Endothelial cell of umbilical vein (primary cell): Measurements from ENCODE around the gene VWA5B2. TPM values are rescaled to one million over a fixed set of nuclear protein-coding genes. Genes with fewer than 3 reads are reported as not detected.

Experiments used
- BruUV-seq: library from RNA; stranded (reverse); fragments of 400-500 nt; replicated peaks from 2 replicates; lab custom pipeline; 2021; lab: Mats Ljungman, UMichigan
- CTCF ChIA-PET: fragments of 300-600, 350-600 bp; sonication (Branson Sonifier 250); formaldehyde crosslinking; loops from one replicate; lab custom pipeline; 2021; ENCODE audit warnings: antibody characterized with exemption, inconsistent platforms; lab: Charles Lee
- POLR2A ChIA-PET: fragments of 300-600, 350-600 bp; sonication (Branson Sonifier 250); formaldehyde crosslinking; loops from one replicate; lab custom pipeline; 2021; ENCODE audit warnings: antibody characterized with exemption, inconsistent platforms; lab: Charles Lee
- DNase-seq: peaks from one replicate; pipeline ENCODE4 v3.0.0-alpha.2; 2011; ENCODE audit warnings: low read depth, low spot score
- FAIRE-seq: peaks from 2 replicates; lab custom pipeline; 2011; peaks lifted over from hg19 to GRCh38; lab: Jason Lieb, UNC
- H2AFZ ChIP-seq: 2 replicates; pipeline ENCODE4 v1.6.0; 2012; ENCODE audit warnings: low read depth, low read length, control low read depth, inconsistent platforms
- H3K27ac ChIP-seq: 2 replicates; pipeline ENCODE4 v1.5.1; 2011; ENCODE audit warnings: low read depth, mild to moderate bottlenecking, control low read depth, low read length, moderate library complexity; ENCODE audit not compliant: insufficient read depth
- H3K27me3 ChIP-seq, 2 experiments: 2 replicates each; pipeline versions ENCODE4 v1.6.0 to v1.6.1; 2011; ENCODE audit warnings: low read length in 2 of 2, mixed read lengths in 1 of 2; ENCODE audit not compliant: control insufficient read depth in 2 of 2, insufficient read depth in 2 of 2
- H3K36me3 ChIP-seq, 2 experiments: 2 replicates in 1 of 2; 3 replicates in 1 of 2; pipeline ENCODE4 v1.5.1; 2011; ENCODE audit warnings: low read length in 2 of 2, mild to moderate bottlenecking in 1 of 2, moderate library complexity in 1 of 2; ENCODE audit not compliant: control insufficient read depth in 2 of 2, insufficient read depth in 2 of 2; ENCODE audit errors: extremely low read depth in 1 of 2
- H3K4me1 ChIP-seq: 3 replicates; pipeline ENCODE4 v1.5.1; 2011; ENCODE audit warnings: mild to moderate bottlenecking, low read length; ENCODE audit not compliant: control insufficient read depth, insufficient read depth; ENCODE audit errors: extremely low read depth
- H3K4me2 ChIP-seq: 2 replicates; pipeline ENCODE4 v1.6.1; 2011; ENCODE audit warnings: low read length, control low read depth, mixed read lengths; ENCODE audit not compliant: insufficient read depth
- H3K4me3 ChIP-seq, 3 experiments: fragments of 200-600 bp in 1 of 3; sonication (generic), shearing (Covaris generic) in 1 of 3; replicated peaks in 1 of 3; 2 replicates each; pipeline ENCODE4 v1.5.1; 2011 to 2016; ENCODE audit warnings: control low read depth in 3 of 3, low read length in 3 of 3, mild to moderate bottlenecking in 2 of 3, inconsistent platforms in 1 of 3, low read depth in 1 of 3, moderate library complexity in 1 of 3; ENCODE audit not compliant: insufficient read depth in 1 of 3
- H3K79me2 ChIP-seq: 2 replicates; pipeline ENCODE4 v1.6.0; 2012; ENCODE audit warnings: low read length, inconsistent platforms; ENCODE audit not compliant: control insufficient read depth, insufficient read depth
- H3K9ac ChIP-seq: replicated peaks from 2 replicates; pipeline ENCODE3; 2011; ENCODE audit warnings: low read length, control low read depth; ENCODE audit not compliant: insufficient read depth; ENCODE audit errors: extremely low read depth
- H3K9me1 ChIP-seq: replicated peaks from 3 replicates; pipeline ENCODE4 v1.6.0; 2011; ENCODE audit warnings: mild to moderate bottlenecking, low read length; ENCODE audit not compliant: control insufficient read depth, insufficient read depth; ENCODE audit errors: extremely low read depth
- H3K9me3 ChIP-seq: replicated peaks from 2 replicates; pipeline ENCODE4 v1.5.1; 2012; ENCODE audit warnings: low read length, inconsistent platforms; ENCODE audit not compliant: control insufficient read depth, insufficient read depth
- H4K20me1 ChIP-seq: replicated peaks from 2 replicates; pipeline ENCODE3; 2011; ENCODE audit warnings: mild to moderate bottlenecking, low read length; ENCODE audit not compliant: control insufficient read depth, insufficient read depth; ENCODE audit errors: extremely low read depth
- CTCF ChIP-seq, 2 donors: IDR thresholded peaks; 1 replicate in 1 of 2; 2 replicates in 1 of 2; pipeline ENCODE4 v1.5.1; 2011; ENCODE audit warnings: low read length in 2 of 2, mild to moderate bottlenecking in 2 of 2, moderate library complexity in 2 of 2, control low read depth in 1 of 2, inconsistent platforms in 1 of 2, low read depth in 1 of 2; ENCODE audit not compliant: insufficient read depth in 1 of 2; ENCODE audit errors: extremely low read depth in 1 of 2
- EZH2 ChIP-seq: IDR thresholded peaks from 2 replicates; pipeline ENCODE4 v1.6.1; 2012; ENCODE audit warnings: borderline replicate concordance, low read depth, mild to moderate bottlenecking, moderate library complexity, low read length, inconsistent platforms; ENCODE audit not compliant: severe bottlenecking
- FOS ChIP-seq: IDR thresholded peaks from 2 replicates; pipeline ENCODE4 v1.6.1; 2011; ENCODE audit warnings: mild to moderate bottlenecking, low read length, moderate library complexity, borderline replicate concordance; ENCODE audit not compliant: insufficient read depth
- GATA2 ChIP-seq: IDR thresholded peaks from 2 replicates; pipeline ENCODE4 v1.7.0; 2011; ENCODE audit warnings: low read depth, mild to moderate bottlenecking, moderate library complexity, mixed read lengths, low read length; ENCODE audit not compliant: insufficient read length, insufficient read depth
- JUN ChIP-seq: IDR thresholded peaks from 2 replicates; pipeline ENCODE4 v1.6.1; 2011; ENCODE audit warnings: borderline replicate concordance, low read depth; ENCODE audit not compliant: insufficient read length, insufficient read depth
- MYC ChIP-seq: IDR thresholded peaks from one replicate; pipeline ENCODE4 v1.6.1; 2011; ENCODE audit warnings: mild to moderate bottlenecking, low read depth, low read length
- POLR2A ChIP-seq: IDR thresholded peaks from 2 replicates; pipeline ENCODE4 v1.6.1; 2012; ENCODE audit warnings: low read depth, mild to moderate bottlenecking, control low read depth, low read length
- POLR2AphosphoS5 ChIP-seq: IDR thresholded peaks from 2 replicates; pipeline ENCODE4 v1.6.1; 2012; ENCODE audit warnings: low read depth, mild to moderate bottlenecking, control low read depth, low read length, moderate library complexity; ENCODE audit not compliant: insufficient read depth
- dilution Hi-C: fragments of 300-500 bp; cut with MboI; formaldehyde crosslinking; loops from one replicate; pipeline ENCODE4 v1.15.0; 2019; ENCODE audit warnings: low sequenced_read_pairs; ENCODE audit not compliant: extremely low pct_ligation_motif_present
- intact Hi-C: fragments of 100-400 bp; cut with micrococcal nuclease; formaldehyde crosslinking; loops from one replicate; pipeline ENCODE4 v1.10.0; 2022
- polyA plus RNA-seq, 4 experiments: library from polyadenylated mRNA; depleted of rRNA in 3 of 4; stranded (reverse) in 3 of 4; unstranded in 1 of 4; fragments of >200 nt; gene quantifications; 2 replicates each; pipeline versions ENCODE4 v1.2.1 to v1.2.3, GENCODE V29; 2011 to 2012; ENCODE audit warnings: missing spikeins in 1 of 4
- total RNA-seq: library from RNA; stranded (reverse); gene quantifications from 2 replicates; pipeline ENCODE4 v1.2.3, GENCODE V29; 2021
- TF ChIP-seq, protein P1 (sequence below): IDR thresholded peaks from 2 replicates; pipeline ENCODE4 v1.6.1; 2011; ENCODE audit not compliant: insufficient read depth, insufficient read length

VWA5B2 gene
- total and polyA plus RNA-seq, 2 donors (not counting 3 experiments of a cell fraction or from before 2014, with no cell fraction given) = 0.03 TPM; not detected in 1

- Histone ChIP-seq H3K9me3 (no peaks in the 10 kb centered on the region), H3K27me3 (peaks cover 4 to 6% of the 10 kb centered on the region in 2 experiments), H2AFZ (no peak overlapping the region), H3K79me2 (no peaks in the 10 kb centered on the region), H3K4me3 (no peak overlapping the region), H3K9ac (no peak overlapping the region), H3K4me2 (no peak overlapping the region), H3K27ac (no peak overlapping the region), H3K9me1 (no peaks in the 10 kb centered on the region), H3K4me1 (no peaks in the 10 kb centered on the region), H4K20me1 (no peaks in the 10 kb centered on the region), H3K36me3 (no peaks in the 10 kb centered on the region)
- FAIRE-seq (no peak), DNase-seq (no peak)
- POLR2A ChIA-PET = no interaction called here
- CTCF ChIA-PET = interaction anchor here (1.1 to 5.7 kb wide), 3 partner anchors 139 to 387 kb away, joined by 5 to 41 read pairs (median 11); no protein-coding TSS in a partner anchor
- BruUV-seq = no TSS peak
- TF ChIP-seq JUN (no peak), POLR2A (no peak), CTCF (IDR thresholded peaks at IDR 0.05; ENCODE audit: extremely low read depth in 1 of 2, insufficient read depth in 1 of 2, low read depth in 1 of 2, low read length in 2 of 2) (no peak), GATA2 (no peak), EZH2 (no peak), POLR2AphosphoS5 (no peak), MYC (no peak), FOS (no peak)
- TF ChIP-seq, protein P1, sequence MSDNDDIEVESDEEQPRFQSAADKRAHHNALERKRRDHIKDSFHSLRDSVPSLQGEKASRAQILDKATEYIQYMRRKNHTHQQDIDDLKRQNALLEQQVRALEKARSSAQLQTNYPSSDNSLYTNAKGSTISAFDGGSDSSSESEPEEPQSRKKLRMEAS = no peak
- dilution Hi-C loops = no loop called here
- intact Hi-C loops = loop anchor here (1.0 to 10.0 kb wide), 2 partner anchors 239 to 388 kb away; no protein-coding TSS in a partner anchor
Measured at GRCh38 chr3:184283681-184284080, 54.3 kb downstream of the VWA5B2 start.
